G401 (cell line): ENCODE data around the gene NAT8. TPM values are rescaled to one million over a fixed set of nuclear protein-coding genes. Genes with fewer than 3 reads are reported as not detected.

Experiments
- total RNA-seq: library from RNA; depleted of rRNA; stranded (reverse); fragments of >200 nt; shearing (Covaris generic); gene quantifications from 2 replicates; pipeline ENCODE4 v1.2.3, GENCODE V29; 2014; rRNA removed

NAT8 gene
- total RNA-seq, 1 experiment from 2014 or later = not detected

Other genes starting within 250 kb of the NAT8 start
- gene TPRKB, start 94.9 kb upstream of the NAT8 start, total RNA-seq = 46.0 and 63.8 TPM in 2 replicates
- 35.8 and 63.2 TPM in 2 replicates for gene DUSP11, start 137.7 kb upstream of the NAT8 start, total RNA-seq
- 0.07 TPM in 1 of 2 replicates, not detected in the other for gene C2orf78, start 141.8 kb upstream of the NAT8 start, total RNA-seq
- gene STAMBP, start 186.5 kb upstream of the NAT8 start, total RNA-seq = 34.6 and 41.4 TPM in 2 replicates